ENCODE results near the gene YPEL2.
"Not testable (repeated sequence)": the region's sequence is repeated elsewhere in the genome, so short reads cannot be mapped to it uniquely, and the experiment has no call there.

Gene YPEL2

GRCh38 chr17:59406808-59407381, 75.4 kb downstream of the YPEL2 start:
- DNase-seq (ENCODE audit: low read depth): no peak

GRCh38 chr17:59409336-59410048, 78.0 kb downstream of the YPEL2 start:
- DNase-seq (ENCODE audit: low read depth): no peak

- DNase-seq (ENCODE audit: low read depth): no peak
Observed at GRCh38 chr17:59410049-59410437, 78.6 kb downstream of the YPEL2 start.

- not testable (repeated sequence) for DNase-seq (ENCODE audit: low read depth)
Observed at GRCh38 chr17:59412431-59412830, 81.0 kb downstream of the YPEL2 start.

- DNase-seq (ENCODE audit: low read depth): no peak
Observed at GRCh38 chr17:59413014-59413766, 81.7 kb downstream of the YPEL2 start.

- DNase-seq (ENCODE audit: low read depth): no peak
Observed at GRCh38 chr17:59415397-59415796, 83.9 kb downstream of the YPEL2 start.

- DNase-seq (ENCODE audit: low read depth): no peak
Observed at GRCh38 chr17:59416184-59416583, 84.7 kb downstream of the YPEL2 start.

GRCh38 chr17:59417452-59417851, 86.0 kb downstream of the YPEL2 start:
- DNase-seq (ENCODE audit: low read depth): no peak

GRCh38 chr17:59418732-59419166, 87.3 kb downstream of the YPEL2 start:
- DNase-seq (ENCODE audit: low read depth): no peak

GRCh38 chr17:59420901-59421300, 89.4 kb downstream of the YPEL2 start:
- no peak for DNase-seq (ENCODE audit: low read depth)

- DNase-seq (ENCODE audit: low read depth): no peak
Observed at GRCh38 chr17:59421722-59422121, 90.3 kb downstream of the YPEL2 start.

GRCh38 chr17:59423137-59423724, 91.8 kb downstream of the YPEL2 start:
- DNase-seq (ENCODE audit: low read depth): no peak

- no peak for DNase-seq (ENCODE audit: low read depth)
Observed at GRCh38 chr17:59423903-59424302, 92.4 kb downstream of the YPEL2 start.

- no peak for DNase-seq (ENCODE audit: low read depth)
Observed at GRCh38 chr17:59424331-59424730, 92.9 kb downstream of the YPEL2 start.

GRCh38 chr17:59425085-59425931, 93.9 kb downstream of the YPEL2 start:
- DNase-seq (ENCODE audit: low read depth): no peak

GRCh38 chr17:59426031-59426430, 94.6 kb downstream of the YPEL2 start:
- no peak for DNase-seq (ENCODE audit: low read depth)

- DNase-seq (ENCODE audit: low read depth): no peak
Observed at GRCh38 chr17:59427425-59427921, 96.0 kb downstream of the YPEL2 start.

- DNase-seq (ENCODE audit: low read depth): no peak
Observed at GRCh38 chr17:59427996-59428395, 96.5 kb downstream of the YPEL2 start.

- DNase-seq (ENCODE audit: low read depth): no peak
Observed at GRCh38 chr17:59428916-59429485, 97.5 kb downstream of the YPEL2 start.

GRCh38 chr17:59431601-59432000, 100.1 kb downstream of the YPEL2 start:
- DNase-seq (ENCODE audit: low read depth): no peak

- no peak for DNase-seq (ENCODE audit: low read depth)
Observed at GRCh38 chr17:59432657-59433056, 101.2 kb downstream of the YPEL2 start.
